ENCODE measurements around the gene DLGAP3.
A peak's percentile ranks its signal among the peaks of the same experiment; 100 is the strongest.

DLGAP3 gene

DNA sequence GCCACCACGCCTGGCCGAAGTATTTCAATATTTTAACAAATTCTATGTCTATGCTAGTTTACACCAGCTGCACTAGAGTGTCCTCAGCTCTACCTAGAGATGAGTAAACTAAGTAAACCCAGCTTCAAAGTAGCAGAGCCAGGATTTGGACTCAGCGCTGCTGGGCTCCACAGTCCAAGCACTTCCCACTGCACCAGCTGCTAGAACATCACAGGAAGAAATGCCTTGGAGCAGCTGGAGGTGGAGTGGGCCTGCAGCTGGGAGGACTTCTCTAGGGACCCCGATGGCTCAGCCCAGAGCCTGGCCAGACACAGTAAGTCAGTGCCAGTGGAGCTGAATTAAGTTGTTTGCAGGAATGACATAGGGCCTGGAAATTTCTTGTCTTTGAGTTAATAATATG lies 59.7 kb downstream of the DLGAP3 start:
- no peak overlapping the region for H2BK120ac ChIP-seq (ENCODE audit: insufficient read depth, low read length, poor library complexity)
- H2BK12ac ChIP-seq (ENCODE audit: low read length) = no peak overlapping the region
- H2AFZ ChIP-seq (ENCODE audit: insufficient read depth, low read length, poor library complexity) = no peak overlapping the region
- peaks cover 0 to 5% of the 10 kb centered on the region in 2 experiments for H3K4me1 ChIP-seq (ENCODE audit: control insufficient read depth in 1 of 2, insufficient read depth in 2 of 2, low read length in 2 of 2)
- H3K14ac ChIP-seq (ENCODE audit: low read length) = no peak overlapping the region
- no peak overlapping the region for H4K12ac ChIP-seq (ENCODE audit: low read depth, low read length)
- H2AK5ac ChIP-seq (ENCODE audit: low read length) = no peak overlapping the region
- no peak overlapping the region for H2BK5ac ChIP-seq (ENCODE audit: low read depth, low read length, poor library complexity)
- no peak overlapping the region for H4K8ac ChIP-seq (ENCODE audit: low read depth, low read length)
- H3K27ac ChIP-seq (ENCODE audit: low read depth, low read length) = no peak overlapping the region
- no CpG with 5 or more reads among the region's 4 CpGs for WGBS (ENCODE audit: extremely low coverage, insufficient coverage, insufficient read length)
- H3K23ac ChIP-seq (ENCODE audit: low read length) = no peak overlapping the region
- H3K4me3 ChIP-seq (ENCODE audit: low read depth, low read length) = no peak overlapping the region
- H3K79me1 ChIP-seq (ENCODE audit: low read length) = peaks cover 5% of the 10 kb centered on the region
- H3K9ac ChIP-seq (ENCODE audit: low read length) = no peak overlapping the region
- H4K91ac ChIP-seq (ENCODE audit: low read depth, low read length) = no peak overlapping the region
- DNase-seq = no peak
- H3K4me2 ChIP-seq (ENCODE audit: low read length) = no peak overlapping the region
- H3K27me3 ChIP-seq (ENCODE audit: insufficient read depth, low read length) = no peaks in the 10 kb centered on the region
- no peaks in the 10 kb centered on the region for H3K9me3 ChIP-seq (ENCODE audit: insufficient read depth, low read depth, low read length)
- H3K79me2 ChIP-seq (ENCODE audit: control insufficient read depth, insufficient read depth, low read length, poor library complexity) = peaks cover 4% of the 10 kb centered on the region
- no peaks in the 10 kb centered on the region for H3K36me3 ChIP-seq (ENCODE audit: control insufficient read depth in 1 of 2, insufficient read depth in 2 of 2, low read length in 2 of 2)
- H3K4ac ChIP-seq (ENCODE audit: low read depth, low read length) = no peak overlapping the region
- H3K18ac ChIP-seq (ENCODE audit: low read length) = no peak overlapping the region

GRCh38 chr1:34868230-34869049 lies 61.0 kb downstream of the DLGAP3 start:
- Histone ChIP-seq H3K4ac (ENCODE audit: low read depth, low read length) (no peak overlapping the region), H3K4me3 (ENCODE audit: low read depth, low read length) (no peak overlapping the region)

DNA sequence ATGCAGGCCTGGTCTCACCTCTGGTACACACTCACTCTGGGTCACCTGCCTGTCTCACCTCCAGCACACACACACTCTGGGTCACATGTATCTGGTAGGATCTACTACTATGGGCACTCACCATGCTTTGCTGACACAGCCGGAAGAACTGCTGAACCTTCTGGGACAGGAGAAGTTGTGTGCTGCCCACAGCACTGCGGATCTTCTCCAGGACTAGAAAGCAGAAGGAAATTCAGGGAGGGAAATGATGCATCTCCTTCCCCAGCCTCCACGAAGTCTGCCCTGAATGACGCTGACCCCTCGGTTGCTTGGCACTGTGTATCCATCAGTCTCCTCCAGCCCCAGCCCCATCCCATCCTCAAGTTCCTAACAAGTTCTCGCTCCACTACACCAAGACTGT lies 62.0 kb downstream of the DLGAP3 start:
- H2BK120ac ChIP-seq (ENCODE audit: insufficient read depth, low read length, poor library complexity) = no peak overlapping the region
- H3K4me3 ChIP-seq (ENCODE audit: low read depth, low read length) = no peak overlapping the region
- no peak overlapping the region for H2BK12ac ChIP-seq (ENCODE audit: low read length)
- peaks cover 4% of the 10 kb centered on the region for H3K79me2 ChIP-seq (ENCODE audit: control insufficient read depth, insufficient read depth, low read length, poor library complexity)
- H2BK5ac ChIP-seq (ENCODE audit: low read depth, low read length, poor library complexity) = no peak overlapping the region
- H3K4me1 ChIP-seq (ENCODE audit: control insufficient read depth in 1 of 2, insufficient read depth in 2 of 2, low read length in 2 of 2) = peaks cover 0 to 5% of the 10 kb centered on the region in 2 experiments
- H3K9me3 ChIP-seq (ENCODE audit: insufficient read depth, low read depth, low read length) = no peaks in the 10 kb centered on the region
- H3K4ac ChIP-seq (ENCODE audit: low read depth, low read length) = no peak overlapping the region
- no peak overlapping the region for H3K14ac ChIP-seq (ENCODE audit: low read length)
- no peak for DNase-seq
- H2AK5ac ChIP-seq (ENCODE audit: low read length) = no peak overlapping the region
- no peaks in the 10 kb centered on the region for H3K27me3 ChIP-seq (ENCODE audit: insufficient read depth, low read length)
- no CpG with 5 or more reads among the region's 6 CpGs for WGBS (ENCODE audit: extremely low coverage, insufficient coverage, insufficient read length)
- H3K36me3 ChIP-seq (ENCODE audit: control insufficient read depth in 1 of 2, insufficient read depth in 2 of 2, low read length in 2 of 2) = no peaks in the 10 kb centered on the region
- no peak overlapping the region for H3K23ac ChIP-seq (ENCODE audit: low read length)
- H4K12ac ChIP-seq (ENCODE audit: low read depth, low read length) = no peak overlapping the region
- peaks cover 5% of the 10 kb centered on the region for H3K79me1 ChIP-seq (ENCODE audit: low read length)
- no peak overlapping the region for H3K27ac ChIP-seq (ENCODE audit: low read depth, low read length)
- H4K8ac ChIP-seq (ENCODE audit: low read depth, low read length) = no peak overlapping the region
- H3K4me2 ChIP-seq (ENCODE audit: low read length) = no peak overlapping the region
- no peak overlapping the region for H2AFZ ChIP-seq (ENCODE audit: insufficient read depth, low read length, poor library complexity)
- H3K9ac ChIP-seq (ENCODE audit: low read length) = no peak overlapping the region
- H4K91ac ChIP-seq (ENCODE audit: low read depth, low read length) = no peak overlapping the region
- no peak overlapping the region for H3K18ac ChIP-seq (ENCODE audit: low read length)

More at GRCh38 chr1:34868230-34869049, 61.0 kb downstream of the DLGAP3 start:
- H2BK12ac ChIP-seq (ENCODE audit: low read length) = no peak overlapping the region
- no peak overlapping the region for H2BK5ac ChIP-seq (ENCODE audit: low read depth, low read length, poor library complexity)
- no peak overlapping the region for H3K18ac ChIP-seq (ENCODE audit: low read length)
- H3K27ac ChIP-seq (ENCODE audit: low read depth, low read length) = no peak overlapping the region
- H3K4me1 ChIP-seq (ENCODE audit: control insufficient read depth in 1 of 2, insufficient read depth in 2 of 2, low read length in 2 of 2) = peaks cover 0 to 5% of the 10 kb centered on the region in 2 experiments
- no peak overlapping the region for H2BK120ac ChIP-seq (ENCODE audit: insufficient read depth, low read length, poor library complexity)
- H3K79me1 ChIP-seq (ENCODE audit: low read length) = peaks cover 5% of the 10 kb centered on the region
- H3K23ac ChIP-seq (ENCODE audit: low read length) = peak overlapping the region; percentile 13
- no peak overlapping the region for H4K8ac ChIP-seq (ENCODE audit: low read depth, low read length)
- peaks cover 4% of the 10 kb centered on the region for H3K79me2 ChIP-seq (ENCODE audit: control insufficient read depth, insufficient read depth, low read length, poor library complexity)
- no peak overlapping the region for H2AFZ ChIP-seq (ENCODE audit: insufficient read depth, low read length, poor library complexity)
- no peak overlapping the region for H3K9ac ChIP-seq (ENCODE audit: low read length)
- no peak overlapping the region for H4K12ac ChIP-seq (ENCODE audit: low read depth, low read length)
- no peak overlapping the region for H4K91ac ChIP-seq (ENCODE audit: low read depth, low read length)
- H2AK5ac ChIP-seq (ENCODE audit: low read length) = no peak overlapping the region
- no peak for DNase-seq
- H3K27me3 ChIP-seq (ENCODE audit: insufficient read depth, low read length) = no peaks in the 10 kb centered on the region
- no peak overlapping the region for H3K4me2 ChIP-seq (ENCODE audit: low read length)
- H3K14ac ChIP-seq (ENCODE audit: low read length) = no peak overlapping the region
- no CpG with 5 or more reads among the region's 44 CpGs for WGBS (ENCODE audit: extremely low coverage, insufficient coverage, insufficient read length)
- no peaks in the 10 kb centered on the region for H3K36me3 ChIP-seq (ENCODE audit: control insufficient read depth in 1 of 2, insufficient read depth in 2 of 2, low read length in 2 of 2)
- no peaks in the 10 kb centered on the region for H3K9me3 ChIP-seq (ENCODE audit: insufficient read depth, low read depth, low read length)

- no peak overlapping the region for H4K12ac ChIP-seq (ENCODE audit: low read depth, low read length)
- H4K8ac ChIP-seq (ENCODE audit: low read depth, low read length) = no peak overlapping the region
- H3K27me3 ChIP-seq (ENCODE audit: insufficient read depth, low read length) = no peaks in the 10 kb centered on the region
- H3K27ac ChIP-seq (ENCODE audit: low read depth, low read length) = no peak overlapping the region
- no peak overlapping the region for H2AFZ ChIP-seq (ENCODE audit: insufficient read depth, low read length, poor library complexity)
- H3K4me1 ChIP-seq (ENCODE audit: control insufficient read depth in 1 of 2, insufficient read depth in 2 of 2, low read length in 2 of 2) = peaks cover 0 to 5% of the 10 kb centered on the region in 2 experiments
- no peak overlapping the region for H3K23ac ChIP-seq (ENCODE audit: low read length)
- peak overlapping the region; percentile 87 for H3K4me2 ChIP-seq (ENCODE audit: low read length)
- no peaks in the 10 kb centered on the region for H3K36me3 ChIP-seq (ENCODE audit: control insufficient read depth in 1 of 2, insufficient read depth in 2 of 2, low read length in 2 of 2)
- no peak overlapping the region for H2BK5ac ChIP-seq (ENCODE audit: low read depth, low read length, poor library complexity)
- H3K18ac ChIP-seq (ENCODE audit: low read length) = no peak overlapping the region
- H3K79me1 ChIP-seq (ENCODE audit: low read length) = peaks cover 5% of the 10 kb centered on the region
- H3K4ac ChIP-seq (ENCODE audit: low read depth, low read length) = no peak overlapping the region
- WGBS (ENCODE audit: extremely low coverage, insufficient coverage, insufficient read length) = no CpG with 5 or more reads among the region's 9 CpGs
- H3K9me3 ChIP-seq (ENCODE audit: insufficient read depth, low read depth, low read length) = no peaks in the 10 kb centered on the region
- no peak overlapping the region for H2BK12ac ChIP-seq (ENCODE audit: low read length)
- no peak overlapping the region for H3K14ac ChIP-seq (ENCODE audit: low read length)
- no peak overlapping the region for H3K9ac ChIP-seq (ENCODE audit: low read length)
- H3K79me2 ChIP-seq (ENCODE audit: control insufficient read depth, insufficient read depth, low read length, poor library complexity) = peaks cover 4% of the 10 kb centered on the region
- no peak overlapping the region for H3K4me3 ChIP-seq (ENCODE audit: low read depth, low read length)
- no peak for DNase-seq
- no peak overlapping the region for H2AK5ac ChIP-seq (ENCODE audit: low read length)
- H2BK120ac ChIP-seq (ENCODE audit: insufficient read depth, low read length, poor library complexity) = no peak overlapping the region
- no peak overlapping the region for H4K91ac ChIP-seq (ENCODE audit: low read depth, low read length)
Observed at GRCh38 chr1:34866762-34867109, 62.7 kb downstream of the DLGAP3 start.

Data from trophoblast cell (in vitro differentiated cells and primary cell).